Epidermal melanocyte (primary cell): ENCODE data around the gene PARM1.

Experiments used
- DNase-seq: peaks from one replicate; pipeline ENCODE4 v3.0.0; 2011; ENCODE audit warnings: low spot score; ENCODE audit not compliant: insufficient read length

The PARM1 gene

GRCh38 chr4:75030028-75030427 lies 97.1 kb downstream of the PARM1 start:
- no peak for DNase-seq

DNA sequence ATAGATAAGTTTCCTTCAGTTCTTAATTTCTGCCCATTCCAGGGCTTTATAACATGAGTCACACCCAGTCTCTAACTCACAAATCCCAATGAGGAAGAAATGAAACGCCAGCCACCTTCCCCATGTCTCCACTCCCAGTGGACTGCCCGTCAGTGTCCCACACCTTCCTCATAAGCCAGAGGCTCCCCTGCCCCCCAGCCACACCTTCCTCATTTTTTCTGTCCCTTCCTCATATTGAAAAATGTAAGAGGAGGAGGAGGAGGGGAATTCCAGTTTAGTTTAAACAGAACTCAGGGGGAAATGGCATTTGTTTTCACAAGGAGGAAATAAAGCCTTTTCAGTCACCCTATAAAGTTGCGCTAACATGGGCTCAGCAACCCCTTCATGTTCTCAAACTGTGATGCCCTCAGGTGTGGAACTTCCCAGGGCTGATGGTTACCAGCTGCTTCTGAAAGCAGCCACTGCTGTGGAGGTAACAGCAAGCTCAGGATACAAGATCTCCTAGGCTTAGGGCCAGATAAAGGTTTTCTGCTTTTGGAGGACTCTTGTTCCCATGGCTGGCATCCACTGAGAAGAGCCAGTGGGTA lies 97.8 kb downstream of the PARM1 start:
- no peak for DNase-seq

DNA sequence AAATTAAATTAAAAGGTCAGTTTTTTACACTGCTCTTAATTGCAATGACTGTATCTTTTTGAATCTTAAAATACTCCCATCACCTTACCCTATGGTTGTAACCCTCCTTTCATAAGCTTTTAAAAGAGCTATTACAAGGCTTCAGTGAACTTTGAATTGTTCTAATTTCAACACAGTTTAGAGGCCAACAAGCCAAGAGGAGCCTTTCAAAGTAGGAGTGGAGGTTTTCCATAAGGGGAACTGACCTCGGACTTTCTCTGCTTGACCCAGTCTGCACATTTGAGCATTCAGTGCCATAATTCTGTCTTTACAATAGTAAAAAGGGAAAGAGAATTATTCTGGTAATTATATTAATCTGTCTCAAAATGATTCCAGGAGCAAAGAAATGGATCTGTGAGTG lies 98.9 kb downstream of the PARM1 start:
- DNase-seq: no peak

- no peak for DNase-seq
These were observed 101.6 kb downstream of the PARM1 start for GRCh38 chr4:75034523-75034922.

- no peak for DNase-seq
These were observed 102.4 kb downstream of the PARM1 start for GRCh38 chr4:75035321-75035720.

GRCh38 chr4:75036046-75036830 lies 103.3 kb downstream of the PARM1 start:
- DNase-seq: no peak

- DNase-seq: no peak
These were observed 104.3 kb downstream of the PARM1 start for GRCh38 chr4:75037252-75037651.

DNA sequence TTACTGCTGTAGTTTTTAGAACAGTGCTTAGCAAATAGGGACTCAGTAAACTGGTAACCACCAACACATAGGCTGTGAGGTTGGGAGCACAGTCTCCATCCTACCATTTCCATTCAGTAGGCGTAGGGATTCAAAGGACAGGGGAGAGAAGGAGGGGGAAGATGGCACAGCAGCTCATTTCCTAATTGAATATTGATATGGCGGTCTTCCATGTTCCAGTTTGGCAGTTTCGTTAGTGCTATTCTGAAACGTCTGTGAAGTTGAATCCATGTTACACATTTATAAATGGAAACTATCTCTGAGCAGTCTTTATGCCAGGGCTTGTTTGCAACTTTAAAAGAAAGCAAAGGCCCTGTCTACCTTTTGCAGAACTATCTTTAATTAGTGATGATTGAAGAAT lies 105.5 kb downstream of the PARM1 start:
- no peak for DNase-seq

DNA sequence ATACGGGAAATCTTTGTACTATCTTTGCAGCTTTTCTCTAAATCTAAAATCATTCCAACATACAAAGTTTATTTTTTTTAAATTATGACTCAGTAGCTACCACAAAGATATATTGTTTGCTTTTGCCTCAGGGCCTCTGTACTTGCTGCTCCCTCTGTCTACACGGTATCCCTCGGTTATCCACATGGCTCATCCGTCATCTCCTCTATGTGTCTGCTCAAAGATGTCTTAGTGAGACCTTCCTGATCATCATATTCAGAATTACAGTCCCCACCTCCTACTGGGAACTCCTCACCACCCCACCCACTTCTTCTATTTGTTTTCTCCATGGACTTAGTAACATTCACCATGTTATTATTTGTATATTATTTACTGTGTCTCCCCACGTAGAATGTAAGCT lies 107.8 kb downstream of the PARM1 start:
- no peak for DNase-seq

DNA sequence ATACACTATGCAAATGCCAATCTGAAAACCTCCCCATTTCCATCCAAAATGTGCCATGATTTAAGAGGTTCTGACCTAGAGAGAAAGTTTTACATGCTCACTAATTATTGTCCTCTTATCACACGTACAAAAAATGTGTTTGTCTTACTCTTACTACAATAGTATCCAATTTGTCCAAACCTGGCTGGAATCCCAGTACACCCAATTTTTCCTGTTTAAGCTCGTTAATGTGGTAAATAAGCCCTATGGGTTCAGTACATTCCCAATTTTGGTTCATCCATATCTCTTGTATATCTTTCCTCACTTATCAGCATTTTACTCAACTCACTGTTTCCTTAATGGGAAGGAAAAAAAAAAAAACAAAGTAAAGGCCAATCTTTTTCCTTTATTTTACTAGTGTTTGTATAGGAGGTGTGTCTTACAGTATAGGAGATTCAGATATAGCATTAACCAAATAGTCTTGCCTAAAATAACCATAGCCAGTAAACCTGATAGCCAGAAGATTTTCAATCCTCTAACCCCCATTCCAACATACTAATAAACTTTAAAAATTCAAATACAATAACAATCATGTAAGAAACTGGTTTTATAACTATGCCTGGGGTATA lies 109.8 kb downstream of the PARM1 start:
- DNase-seq: no peak

DNA sequence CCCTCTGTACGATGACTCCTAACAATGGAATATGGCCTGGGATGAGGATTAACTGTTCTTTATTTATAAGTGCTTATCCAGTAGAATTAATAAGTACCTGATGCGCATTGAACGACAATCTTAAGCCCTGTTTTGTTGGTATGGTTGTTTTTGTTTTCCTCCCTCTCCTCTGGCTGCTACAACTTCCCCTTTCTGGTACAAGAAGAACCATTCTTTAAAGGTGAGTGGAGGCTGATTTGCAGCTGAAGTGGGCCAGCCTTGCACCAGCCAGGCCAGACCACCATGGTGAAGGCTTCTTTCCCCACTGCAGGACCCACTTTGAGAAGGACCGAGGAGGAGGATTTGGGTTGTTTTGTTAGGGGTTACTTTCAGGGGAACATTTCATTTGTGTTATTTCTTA lies 113.3 kb downstream of the PARM1 start:
- no peak for DNase-seq

DNA sequence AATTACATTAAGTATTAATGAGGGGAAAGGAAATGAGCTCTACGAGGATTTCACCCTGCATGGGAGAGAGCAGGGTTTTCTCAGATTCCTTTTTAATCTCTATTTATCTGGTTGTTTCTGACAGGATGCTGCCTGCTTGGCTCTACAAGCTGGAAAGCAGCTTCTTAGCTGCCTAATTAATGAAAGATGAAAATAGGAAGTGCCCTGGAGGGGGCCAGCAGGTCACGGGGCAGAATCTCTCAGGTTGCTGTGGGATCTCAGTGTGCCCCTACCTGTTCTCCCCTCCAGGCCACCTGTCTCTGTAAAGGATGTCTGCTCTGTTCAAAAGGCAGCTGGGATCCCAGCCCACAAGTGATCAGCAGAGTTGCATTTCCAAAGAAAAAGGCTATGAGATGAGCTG lies 113.7 kb downstream of the PARM1 start:
- no peak for DNase-seq

DNA sequence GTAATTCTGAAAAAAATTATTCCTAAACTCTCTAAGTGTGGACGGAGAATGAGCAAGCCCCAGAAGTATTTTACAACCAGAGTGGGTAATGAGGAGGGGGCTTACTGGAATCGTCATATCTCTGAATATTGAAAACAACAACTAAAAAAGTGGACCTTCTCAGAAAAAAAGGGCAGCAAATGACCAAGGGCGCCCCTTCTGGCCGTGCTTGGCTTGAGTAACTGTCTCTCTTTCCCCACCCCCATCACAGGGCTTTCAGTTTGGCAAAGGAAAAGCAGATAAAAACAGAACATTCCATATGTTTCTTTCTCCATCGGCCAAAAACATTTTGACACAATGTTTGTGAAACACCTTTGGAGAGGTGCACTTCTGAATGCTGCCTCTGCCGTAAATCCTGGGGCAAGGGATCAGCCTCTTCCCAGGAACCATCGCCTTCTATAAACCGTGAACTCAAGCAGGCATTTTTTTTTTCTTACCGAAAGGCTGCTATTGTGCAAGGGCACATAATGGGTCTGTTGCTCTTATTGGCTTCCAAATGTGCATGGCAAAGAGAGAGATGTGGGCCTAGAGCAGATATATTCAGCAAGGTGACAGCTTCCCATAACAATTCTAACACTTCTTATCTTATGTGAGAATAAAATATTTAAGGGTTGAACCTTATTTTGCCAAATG lies 115.4 kb downstream of the PARM1 start:
- DNase-seq: no peak

GRCh38 chr4:75051431-75051830 lies 118.5 kb downstream of the PARM1 start:
- no peak for DNase-seq

GRCh38 chr4:75053352-75053751 lies 120.4 kb downstream of the PARM1 start:
- no peak for DNase-seq

- DNase-seq: no peak
These were observed 121.2 kb downstream of the PARM1 start for GRCh38 chr4:75054078-75054477.

- no peak for DNase-seq
These were observed 123.4 kb downstream of the PARM1 start for GRCh38 chr4:75056277-75056676.

- DNase-seq: no peak
These were observed 124.5 kb downstream of the PARM1 start for GRCh38 chr4:75057369-75057768.

DNA sequence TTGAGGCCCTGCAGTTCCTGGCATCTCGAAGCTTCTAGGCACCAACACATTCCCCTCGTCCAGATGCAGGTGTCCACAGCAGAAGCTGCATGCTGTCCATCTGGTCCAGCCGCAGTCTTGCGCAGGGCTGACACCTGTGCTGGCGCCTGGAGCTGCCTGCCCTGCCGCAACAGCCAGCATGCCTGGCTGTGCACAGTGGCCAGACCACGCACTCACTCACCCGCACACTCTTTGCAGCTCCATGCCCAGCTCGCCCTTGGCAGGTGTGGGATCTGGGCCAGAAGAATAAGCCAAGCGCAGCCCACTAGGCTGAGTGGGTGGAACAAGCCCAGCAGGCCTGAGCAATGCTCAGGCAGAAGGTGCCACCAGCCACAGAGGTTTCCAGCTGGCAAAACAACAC lies 125.6 kb downstream of the PARM1 start:
- DNase-seq: no peak

GRCh38 chr4:75063433-75063832 lies 130.5 kb downstream of the PARM1 start:
- DNase-seq: no peak

DNA sequence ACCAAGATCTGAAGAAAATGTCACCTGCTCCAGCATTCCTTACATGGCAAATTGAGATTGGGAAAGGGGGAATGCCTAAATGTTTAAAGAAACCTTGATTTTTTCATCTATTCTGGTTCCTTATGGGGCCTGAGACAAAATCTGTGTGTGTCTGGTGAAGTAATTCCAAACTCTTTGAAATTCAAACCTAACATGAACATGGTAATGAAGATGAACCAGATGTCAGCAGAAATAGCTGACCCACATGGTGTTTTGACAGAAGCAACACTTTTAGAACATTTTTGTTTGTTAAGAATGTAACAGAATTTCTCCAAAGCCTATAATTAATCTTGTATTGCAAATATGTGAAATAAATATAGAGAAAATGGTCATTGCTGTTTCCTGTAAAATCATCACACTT lies 133.0 kb downstream of the PARM1 start:
- DNase-seq: no peak

- DNase-seq: no peak
These were observed 136.7 kb downstream of the PARM1 start for GRCh38 chr4:75069493-75070074.
